Adipocyte (in vitro differentiated cells): Measurements from ENCODE around the gene MIPEP.
A peak's percentile ranks its signal among the peaks of the same experiment; 100 is the strongest.

Source experiments
- DNase-seq: peaks from one replicate; pipeline ENCODE4 v3.0.0-alpha.2; 2015; ENCODE audit warnings: low read depth
- H3K27me3 ChIP-seq: replicated peaks from 2 replicates; pipeline ENCODE4 v1.7.0; 2013; ENCODE audit warnings: mild to moderate bottlenecking, low read length, moderate library complexity; ENCODE audit not compliant: control insufficient read depth, insufficient read depth
- H3K36me3 ChIP-seq: 2 replicates; pipeline ENCODE4 v1.7.0; 2013; ENCODE audit warnings: low read length, mild to moderate bottlenecking, moderate library complexity; ENCODE audit not compliant: control insufficient read depth, insufficient read depth, severe bottlenecking
- H3K4me1 ChIP-seq: 2 replicates; pipeline ENCODE4 v1.7.0; 2013; ENCODE audit warnings: mild to moderate bottlenecking, low read length, moderate library complexity; ENCODE audit not compliant: control insufficient read depth, insufficient read depth
- H3K4me3 ChIP-seq: 2 replicates; pipeline ENCODE4 v1.7.0; 2013; ENCODE audit warnings: mild to moderate bottlenecking, low read length, moderate library complexity
- H3K9ac ChIP-seq: 2 replicates; pipeline ENCODE4 v1.7.0; 2013; ENCODE audit warnings: mild to moderate bottlenecking, low read length, moderate library complexity
- H3K9me3 ChIP-seq: 2 replicates; pipeline ENCODE4 v1.7.0; 2013; ENCODE audit warnings: mild to moderate bottlenecking, low read length, moderate library complexity; ENCODE audit not compliant: control insufficient read depth

MIPEP gene

DNA sequence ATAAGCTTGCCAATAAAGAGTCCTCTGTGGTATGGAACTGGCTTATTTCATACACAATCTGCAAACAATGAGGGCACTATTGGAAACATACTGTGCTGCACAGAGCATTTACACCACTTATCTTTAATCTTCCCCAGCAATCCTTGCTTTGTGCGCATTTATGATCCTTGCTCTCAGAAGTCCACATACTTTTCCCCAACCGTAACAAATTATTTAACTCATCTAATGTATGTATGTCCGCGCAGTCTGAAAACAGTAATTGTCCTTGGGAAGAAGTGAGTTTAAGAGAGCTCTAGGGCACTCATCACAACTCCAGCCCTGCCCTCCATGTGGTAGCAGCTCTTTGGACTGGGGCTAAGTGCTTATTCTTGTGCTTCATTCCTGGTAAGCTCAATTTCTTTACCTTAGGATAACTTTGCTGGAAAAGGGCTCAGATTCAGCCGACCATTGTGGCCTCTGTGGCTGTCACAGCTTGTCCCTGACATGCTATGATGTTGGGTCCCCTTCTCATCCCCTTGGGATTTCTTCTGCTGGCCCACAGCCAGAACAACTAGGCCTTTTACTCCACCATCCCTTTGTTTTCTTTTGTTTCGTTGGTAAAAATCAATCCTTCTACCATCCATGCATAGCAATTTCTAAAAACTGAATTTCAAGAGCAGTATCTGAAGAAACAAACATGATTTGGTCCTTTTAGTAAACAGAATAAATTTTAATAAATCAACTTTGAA, 166.3 kb downstream of the MIPEP start:
- no peak overlapping the region for H3K4me3 ChIP-seq
- no peaks in the 10 kb centered on the region for H3K27me3 ChIP-seq
- H3K36me3 ChIP-seq: no peaks in the 10 kb centered on the region
- H3K9me3 ChIP-seq: no peaks in the 10 kb centered on the region
- H3K4me1 ChIP-seq: peaks cover 50% of the 10 kb centered on the region
- no peak for DNase-seq
- H3K9ac ChIP-seq: peak overlapping the region; percentile 79

- no peak overlapping the region for H3K4me3 ChIP-seq
- H3K4me1 ChIP-seq: peaks cover 14% of the 10 kb centered on the region
- peaks cover 8% of the 10 kb centered on the region for H3K27me3 ChIP-seq
- H3K36me3 ChIP-seq: no peaks in the 10 kb centered on the region
- no peaks in the 10 kb centered on the region for H3K9me3 ChIP-seq
- no peak for DNase-seq
- H3K9ac ChIP-seq: no peak overlapping the region
Observed at GRCh38 chr13:23718996-23719395, 170.2 kb downstream of the MIPEP start.

- Histone ChIP-seq H3K9me3 (peaks cover 10% of the 10 kb centered on the region), H3K9ac (no peak overlapping the region), H3K36me3 (no peaks in the 10 kb centered on the region), H3K4me3 (no peak overlapping the region), H3K27me3 (peaks cover 8% of the 10 kb centered on the region), H3K4me1 (no peaks in the 10 kb centered on the region)
- DNase-seq: no peak
Observed at GRCh38 chr13:23716401-23716800, 172.8 kb downstream of the MIPEP start.

DNA sequence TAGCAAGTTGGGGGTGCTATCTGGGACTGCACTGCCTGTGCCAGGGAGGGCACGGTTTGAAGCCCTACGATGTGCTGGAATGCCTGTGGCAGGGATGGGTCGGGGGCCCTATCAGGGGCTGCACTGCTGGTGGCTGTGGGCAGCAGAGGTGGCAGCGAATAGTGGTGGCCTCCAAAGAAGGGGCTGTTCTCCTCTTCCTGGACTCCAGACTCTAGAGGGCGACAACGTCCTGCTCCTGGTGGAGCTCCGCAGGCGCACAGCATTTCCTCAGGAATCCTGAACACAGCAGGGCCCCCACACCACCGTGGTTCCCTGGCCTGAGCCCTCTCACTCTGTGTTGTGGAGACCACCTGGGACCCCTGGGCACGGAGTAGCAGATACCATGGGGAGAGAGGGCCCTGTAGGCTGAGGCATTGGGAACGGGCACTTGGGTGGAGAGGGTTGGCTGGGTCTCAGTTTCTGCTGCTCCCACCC, 173.4 kb downstream of the MIPEP start:
- Histone ChIP-seq H3K36me3 (no peaks in the 10 kb centered on the region), H3K4me3 (no peak overlapping the region)
- DNase-seq: no peak

DNA sequence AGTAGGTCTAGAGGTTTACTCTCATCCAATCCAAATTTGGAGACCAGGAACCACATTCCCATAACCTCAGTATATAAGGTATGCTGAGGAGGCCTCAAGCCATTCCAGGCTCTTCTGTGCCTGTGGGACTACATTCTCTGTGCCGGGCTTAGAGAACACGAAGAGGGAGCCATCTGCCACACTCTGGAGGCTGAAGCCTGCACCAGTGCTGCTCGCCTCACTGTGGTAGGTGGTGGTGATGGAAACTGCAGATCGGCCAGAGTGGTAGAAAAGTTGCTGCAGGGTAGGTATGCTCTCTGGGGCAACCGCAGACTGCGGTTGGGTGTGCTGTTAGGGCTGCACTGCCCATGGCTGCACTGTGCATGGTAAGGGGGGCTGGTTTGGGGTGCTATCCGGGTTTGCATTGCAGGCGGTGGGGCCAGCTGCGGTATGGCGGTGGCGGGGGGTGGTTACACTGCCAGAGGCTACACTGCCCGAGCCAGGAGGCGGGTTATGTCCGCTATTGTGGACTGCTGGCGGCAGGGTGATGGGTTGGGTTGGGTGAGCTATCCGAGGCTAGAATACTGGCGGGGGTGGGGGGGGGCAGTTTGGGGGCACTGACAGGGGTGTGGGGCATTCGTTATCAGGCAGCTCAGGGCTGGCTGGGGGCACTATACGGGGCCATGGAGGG, 174.0 kb downstream of the MIPEP start:
- Histone ChIP-seq H3K27me3 (peaks cover 8% of the 10 kb centered on the region), H3K36me3 (no peaks in the 10 kb centered on the region), H3K4me1 (no peaks in the 10 kb centered on the region), H3K9ac (no peak overlapping the region), H3K4me3 (no peak overlapping the region), H3K9me3 (peaks cover 10% of the 10 kb centered on the region)
- DNase-seq: no peak

More for the DNA sequence above, 173.4 kb downstream of the MIPEP start:
- peaks cover 8% of the 10 kb centered on the region for H3K27me3 ChIP-seq
- H3K9ac ChIP-seq: no peak overlapping the region
- peaks cover 10% of the 10 kb centered on the region for H3K9me3 ChIP-seq
- H3K4me1 ChIP-seq: no peaks in the 10 kb centered on the region

GRCh38 chr13:23714672-23715071, 174.5 kb downstream of the MIPEP start:
- Histone ChIP-seq H3K4me3 (no peak overlapping the region), H3K27me3 (peaks cover 8% of the 10 kb centered on the region), H3K9ac (no peak overlapping the region), H3K9me3 (peaks cover 10% of the 10 kb centered on the region), H3K36me3 (no peaks in the 10 kb centered on the region), H3K4me1 (no peaks in the 10 kb centered on the region)
- no peak for DNase-seq

- Histone ChIP-seq H3K4me1 (no peaks in the 10 kb centered on the region), H3K9ac (no peak overlapping the region), H3K27me3 (peaks cover 4% of the 10 kb centered on the region), H3K9me3 (peaks cover 10% of the 10 kb centered on the region), H3K4me3 (no peak overlapping the region), H3K36me3 (no peaks in the 10 kb centered on the region)
- no peak for DNase-seq
Observed at GRCh38 chr13:23711355-23711754, 177.8 kb downstream of the MIPEP start.

- H3K4me1 ChIP-seq: peaks cover 7% of the 10 kb centered on the region
- H3K4me3 ChIP-seq: no peak overlapping the region
- H3K27me3 ChIP-seq: peaks cover 4% of the 10 kb centered on the region
- peaks cover 10% of the 10 kb centered on the region for H3K9me3 ChIP-seq
- no peaks in the 10 kb centered on the region for H3K36me3 ChIP-seq
- no peak for DNase-seq
- no peak overlapping the region for H3K9ac ChIP-seq
Observed at GRCh38 chr13:23710366-23710765, 178.8 kb downstream of the MIPEP start.

- peaks cover under 1% of the 10 kb centered on the region for H3K27me3 ChIP-seq
- no peak overlapping the region for H3K4me3 ChIP-seq
- peaks cover 10% of the 10 kb centered on the region for H3K9me3 ChIP-seq
- DNase-seq: no peak
- H3K4me1 ChIP-seq: peaks cover 12% of the 10 kb centered on the region
- H3K9ac ChIP-seq: no peak overlapping the region
- H3K36me3 ChIP-seq: no peaks in the 10 kb centered on the region
Observed at GRCh38 chr13:23709536-23709935, 179.7 kb downstream of the MIPEP start.

DNA sequence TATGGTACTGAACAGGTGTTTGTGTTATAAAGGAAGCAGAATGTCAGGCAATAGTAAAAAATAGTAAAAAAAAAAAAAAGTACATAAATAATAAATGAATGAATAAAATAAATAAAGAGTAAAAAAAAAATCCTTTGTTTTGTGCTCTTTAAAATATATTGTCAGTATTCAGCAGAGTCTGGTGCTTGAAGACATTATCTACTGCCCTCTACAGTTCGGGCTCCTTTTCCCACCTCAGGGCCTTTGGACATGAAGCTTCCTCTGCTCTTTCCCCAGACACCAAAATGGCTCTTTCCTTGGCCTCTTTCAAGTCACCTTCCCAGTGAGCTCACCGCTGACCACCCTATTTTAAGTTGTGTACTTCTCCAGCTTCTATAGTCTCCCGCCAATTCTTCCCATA, 181.5 kb downstream of the MIPEP start:
- Histone ChIP-seq H3K4me1 (peaks cover 26% of the 10 kb centered on the region), H3K9ac (no peak overlapping the region), H3K4me3 (no peak overlapping the region), H3K27me3 (no peaks in the 10 kb centered on the region), H3K36me3 (no peaks in the 10 kb centered on the region), H3K9me3 (no peaks in the 10 kb centered on the region)
- peak; percentile 42 for DNase-seq

DNA sequence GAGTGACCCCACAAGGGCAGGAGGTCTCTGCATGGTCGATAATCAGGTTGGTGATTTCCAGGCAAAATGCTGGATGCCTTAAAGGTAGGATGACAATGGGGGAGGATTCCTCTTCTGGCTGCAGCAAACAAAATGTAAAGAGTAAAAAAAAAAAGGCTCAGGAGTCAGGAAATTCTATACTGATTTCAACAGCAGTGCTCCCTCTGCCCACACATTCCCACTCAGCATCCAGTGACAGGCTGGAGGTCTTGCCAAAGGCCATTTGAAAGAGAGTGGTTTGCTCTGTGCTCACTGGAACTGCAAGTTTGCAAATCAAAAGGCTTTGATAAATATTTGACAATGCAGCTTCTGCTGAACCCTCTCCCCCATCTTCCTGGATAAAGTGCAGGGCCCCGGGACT, 183.6 kb downstream of the MIPEP start:
- Histone ChIP-seq H3K4me3 (no peak overlapping the region), H3K9me3 (no peaks in the 10 kb centered on the region), H3K4me1 (peaks cover 43% of the 10 kb centered on the region), H3K9ac (peak overlapping the region; percentile 0), H3K27me3 (no peaks in the 10 kb centered on the region), H3K36me3 (no peaks in the 10 kb centered on the region)
- peak; percentile 59 for DNase-seq
